ENCODE measurements around the gene S100A11.

Gene S100A11

DNA sequence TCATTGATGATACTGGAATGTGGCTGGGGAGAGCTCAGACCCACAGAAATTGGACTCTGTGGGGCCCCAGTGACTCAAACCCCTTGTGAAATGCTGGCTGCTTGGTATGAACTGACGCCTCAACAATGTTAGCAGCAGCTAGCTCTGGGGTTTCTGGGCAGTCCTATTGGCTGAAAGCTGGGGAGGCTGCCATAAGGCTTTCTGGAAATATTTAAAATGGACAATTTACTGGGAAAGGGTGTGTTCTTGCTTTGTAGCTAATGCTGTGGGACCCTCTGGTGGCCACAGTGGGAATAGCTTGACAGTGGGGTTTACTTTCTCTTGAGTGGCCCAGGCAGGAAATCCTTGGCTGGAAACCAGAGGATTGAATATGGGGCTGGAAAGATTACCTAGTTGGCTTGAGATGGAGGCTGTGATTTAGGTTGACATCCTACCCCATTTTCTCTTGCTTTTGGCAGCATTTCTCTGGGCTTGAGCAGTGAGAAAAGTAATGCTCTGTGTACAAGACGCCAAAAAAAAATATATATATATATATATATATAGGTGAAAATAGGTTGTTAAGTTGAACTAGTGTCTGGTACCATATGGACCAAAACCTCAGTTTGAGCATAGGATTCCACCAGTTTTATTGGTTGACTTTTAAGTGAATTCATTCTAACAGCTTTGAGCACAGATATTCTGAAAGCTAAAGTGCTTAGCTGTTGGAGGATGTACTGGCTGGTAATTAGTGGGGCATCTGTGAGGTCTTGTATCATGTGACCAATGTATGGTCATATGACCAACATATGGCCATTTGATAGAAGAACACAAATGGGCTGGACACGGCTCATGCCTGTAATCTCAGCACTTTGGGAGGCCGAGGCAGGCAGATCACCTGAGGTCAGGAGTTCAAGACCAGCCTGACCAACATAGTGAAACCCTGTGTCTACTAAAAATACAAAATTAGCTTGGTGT, 34.9 kb downstream of the S100A11 start:
- peak; percentile 63 for DNase-seq

DNA sequence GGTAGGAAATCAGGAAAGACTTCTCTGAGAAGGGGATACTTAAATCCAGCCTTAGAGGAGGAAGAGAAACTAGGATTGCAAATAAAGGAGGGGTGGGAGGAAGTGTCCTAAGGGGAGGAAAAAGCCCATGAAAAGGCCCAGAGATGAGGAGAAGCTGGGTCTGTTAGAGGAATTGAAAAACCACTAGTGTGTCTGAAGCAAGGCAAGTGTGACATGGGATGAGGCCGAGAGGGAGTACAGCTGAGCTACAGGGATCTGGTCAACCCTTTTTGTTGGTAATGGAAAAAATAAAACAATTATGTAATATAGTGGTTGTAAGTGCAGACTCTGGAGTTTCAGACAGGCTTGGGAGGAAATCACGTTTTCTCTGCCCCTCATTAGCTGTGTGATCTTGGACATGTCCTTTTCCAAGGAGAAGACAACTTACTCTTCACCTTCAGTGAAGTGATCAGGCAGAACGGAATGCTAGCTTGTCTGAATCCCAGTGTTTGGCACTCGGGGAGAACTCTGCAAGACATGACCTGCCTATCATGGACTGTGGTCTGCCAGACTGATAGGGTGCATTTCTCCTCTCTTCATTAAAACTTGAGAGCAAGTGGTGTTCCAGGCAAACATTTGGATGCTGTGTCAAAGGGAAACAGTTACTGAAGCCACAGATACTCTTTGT, 35.7 kb downstream of the S100A11 start:
- no peak for DNase-seq

DNA sequence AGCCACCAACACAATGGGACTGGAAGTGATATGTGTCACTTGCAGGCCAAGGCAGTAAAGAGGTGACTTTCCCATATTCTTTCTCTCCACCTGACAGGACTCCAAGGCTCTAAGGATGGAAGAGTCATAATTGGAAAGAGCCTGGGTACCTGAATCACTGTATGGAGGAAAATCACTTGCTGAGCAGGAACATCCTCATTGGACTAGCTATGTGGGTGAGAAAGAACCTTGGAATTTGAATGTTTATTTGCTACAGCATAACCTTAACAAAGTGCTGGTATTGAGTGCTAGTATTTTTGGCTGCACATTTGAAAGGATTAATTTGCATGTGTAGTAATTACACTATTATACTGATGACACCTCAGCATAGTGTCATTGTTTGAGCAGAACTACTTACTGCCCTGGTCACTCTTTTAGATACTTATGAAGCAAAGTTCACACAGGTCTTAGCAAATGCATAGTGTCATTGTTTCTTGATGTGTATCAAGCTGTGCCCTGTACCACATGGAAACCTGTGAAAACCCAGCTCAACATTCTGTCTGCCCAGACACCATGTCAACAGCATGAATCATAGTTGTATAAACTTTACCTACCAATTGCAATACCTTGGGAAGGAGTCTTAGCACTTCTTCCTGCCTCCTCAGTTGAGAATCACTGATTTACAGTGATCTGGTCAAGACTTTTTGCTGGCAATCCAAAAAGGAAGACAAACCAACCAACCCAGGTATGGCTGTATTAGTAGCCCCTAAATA, 38.0 kb downstream of the S100A11 start:
- DNase-seq: no peak

DNA sequence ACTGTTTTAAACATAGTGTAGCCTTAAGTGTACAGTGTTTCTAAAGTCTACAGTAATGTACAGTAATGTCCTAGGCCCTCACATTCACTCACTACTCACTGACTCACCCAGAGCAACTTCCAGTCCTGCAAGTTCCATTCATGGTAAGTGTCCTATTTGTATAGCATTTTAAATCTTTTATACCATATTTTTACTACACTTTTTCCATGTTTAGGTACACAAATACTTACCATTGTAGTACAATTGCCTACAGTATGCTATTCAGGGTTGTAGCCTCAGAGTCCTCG, 39.6 kb downstream of the S100A11 start:
- no peak for DNase-seq

DNA sequence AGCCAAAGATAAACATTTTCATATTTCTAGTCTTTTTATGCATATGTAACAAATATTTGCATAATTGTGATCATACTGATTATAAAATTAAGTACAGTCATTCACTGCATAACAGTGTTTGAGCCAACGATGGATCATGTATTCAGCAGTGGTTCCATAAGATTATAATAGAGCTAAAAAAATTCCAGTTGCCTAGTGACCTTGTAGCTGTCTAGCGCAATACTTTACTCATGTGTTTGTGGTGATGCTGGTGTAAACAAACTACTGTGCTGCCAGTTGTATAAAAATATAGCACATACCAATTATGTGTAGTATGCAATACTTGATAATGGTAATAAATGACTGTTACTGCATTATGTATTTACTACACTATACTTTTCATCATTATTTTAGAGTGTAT, 41.0 kb downstream of the S100A11 start:
- DNase-seq: no peak

DNA sequence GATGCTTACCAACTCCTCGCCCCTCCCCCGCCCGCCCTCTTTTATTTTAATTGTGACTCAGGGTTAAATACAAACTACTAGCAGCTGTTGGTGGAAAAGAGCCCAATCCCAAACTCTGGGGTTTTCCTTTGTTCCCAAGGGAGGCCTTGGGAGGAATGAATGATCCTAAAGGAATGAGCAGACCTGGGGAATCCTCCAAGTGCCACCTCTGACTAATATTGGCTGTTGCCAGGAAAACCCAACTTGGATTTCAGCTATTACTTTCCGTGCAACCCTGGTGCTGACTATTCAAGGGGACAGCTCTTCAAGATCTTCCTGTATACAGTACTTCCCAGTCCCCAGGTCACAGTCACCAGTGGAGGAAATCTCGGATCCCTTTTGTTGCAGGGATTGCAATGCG, 41.8 kb downstream of the S100A11 start:
- no peak for DNase-seq

DNA sequence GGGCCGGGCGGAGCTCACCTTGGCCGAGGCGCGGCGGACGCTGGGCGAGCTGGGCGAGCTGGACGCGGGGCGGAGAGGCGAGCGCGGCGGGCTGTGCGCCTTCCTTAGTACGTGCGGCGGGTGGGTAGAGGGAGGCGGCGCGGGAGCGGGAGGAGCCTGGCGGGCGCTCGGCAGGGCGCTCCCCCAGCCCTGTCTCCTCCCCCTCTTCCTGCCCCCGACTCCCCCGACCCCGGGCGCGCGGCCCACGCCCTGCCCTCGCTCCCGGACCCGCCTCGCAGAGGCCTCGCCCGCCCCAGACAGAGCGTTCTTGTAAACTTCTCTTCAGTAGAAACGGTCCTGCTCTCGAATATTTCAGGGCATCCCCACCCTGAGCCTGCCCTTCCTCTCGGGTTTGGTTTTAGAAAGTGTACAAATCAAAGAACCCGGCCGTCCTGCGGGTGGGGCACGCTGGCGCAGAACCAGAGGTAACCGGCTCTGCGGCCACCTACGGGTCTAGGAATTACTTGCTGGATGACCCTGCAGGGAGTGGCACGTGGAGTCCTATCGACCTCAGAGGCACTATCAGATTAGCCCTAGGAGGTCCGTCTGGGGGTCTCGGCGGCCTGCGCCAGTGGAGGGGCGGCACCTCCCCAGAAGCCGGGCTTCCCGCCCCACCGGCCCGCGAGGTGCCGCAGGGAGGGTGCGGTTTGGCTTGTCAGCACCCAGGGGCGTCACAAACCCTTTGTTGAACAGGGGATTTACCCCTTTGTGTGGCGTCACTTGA, 42.9 kb downstream of the S100A11 start, which contains the start of gene S100A10:
TSS of gene S100A10 (minus strand) at position 126 of the 763 bp plus-strand sequence. CDS start 7,629 bp downstream, outside the sequence.
- peak; percentile 81 for DNase-seq

DNA sequence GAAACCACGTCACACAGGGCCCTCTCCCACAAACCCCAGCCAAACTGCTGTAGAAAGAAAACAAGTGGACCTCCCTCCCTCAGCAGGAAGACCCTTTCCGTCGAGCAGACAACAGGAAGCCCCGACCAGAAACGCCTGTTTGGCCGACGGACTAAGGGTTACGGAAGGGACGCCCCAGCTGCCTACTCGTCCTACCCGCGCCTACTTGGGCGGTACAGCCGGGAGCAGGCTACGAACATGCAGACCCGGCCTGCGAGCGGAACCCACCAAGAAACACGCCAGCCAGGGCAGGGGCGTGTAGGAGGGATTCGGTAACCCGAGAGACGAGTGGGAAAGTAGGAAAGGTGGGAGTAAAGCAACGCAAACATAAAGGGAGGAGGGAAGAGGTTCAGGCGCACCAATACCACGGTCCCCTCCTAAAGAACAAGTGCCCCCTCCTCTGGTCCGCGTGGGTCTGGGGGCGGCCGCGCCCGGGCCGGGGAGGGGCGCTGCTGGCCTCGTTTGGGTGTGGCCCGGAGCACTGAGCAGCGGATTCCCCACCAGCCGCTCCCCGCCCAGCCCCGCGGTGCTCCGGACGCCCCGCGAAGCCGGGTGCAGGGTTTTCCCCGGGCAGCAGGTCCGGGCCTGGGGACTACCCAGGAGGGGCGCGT, 43.6 kb downstream of the S100A11 start:
- DNase-seq: peak; percentile 32

DNA sequence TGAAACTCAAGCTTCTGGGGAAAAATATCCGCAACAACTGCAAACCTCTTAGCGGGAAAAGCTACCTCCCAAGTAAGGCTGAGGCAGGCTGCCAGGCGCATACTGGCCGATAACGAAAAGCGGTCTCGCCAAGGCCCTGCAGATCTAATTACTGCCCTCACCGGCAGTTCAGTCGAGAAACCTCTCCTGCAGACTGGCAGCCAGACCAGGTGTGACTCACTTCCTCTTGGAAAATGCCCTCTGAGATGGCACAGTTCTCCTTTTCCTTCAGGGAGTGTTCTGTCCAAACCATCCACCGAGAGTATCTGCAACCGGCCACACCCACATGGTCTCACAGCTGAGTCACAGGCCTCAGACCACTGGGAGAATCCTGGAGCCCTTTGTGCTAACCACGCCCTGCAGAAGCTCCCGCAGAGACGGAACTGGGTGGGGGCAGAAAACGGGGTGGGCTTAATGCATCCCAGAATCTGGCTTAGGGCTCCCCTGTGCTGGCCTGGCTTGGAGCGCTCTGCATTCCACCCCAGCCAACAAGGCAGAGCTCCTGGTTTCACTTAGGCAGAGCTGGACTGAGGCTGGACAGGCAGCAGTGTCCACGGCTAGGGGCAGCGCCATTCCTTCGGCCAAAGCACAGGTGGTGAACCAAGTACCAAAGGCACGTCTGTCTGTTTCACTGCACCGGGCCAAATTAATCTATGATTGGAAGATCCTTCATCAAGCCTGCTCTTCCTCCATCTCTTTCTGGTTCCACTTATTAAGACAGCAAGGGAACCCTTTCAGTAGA, 44.3 kb downstream of the S100A11 start:
- no peak for DNase-seq

DNA sequence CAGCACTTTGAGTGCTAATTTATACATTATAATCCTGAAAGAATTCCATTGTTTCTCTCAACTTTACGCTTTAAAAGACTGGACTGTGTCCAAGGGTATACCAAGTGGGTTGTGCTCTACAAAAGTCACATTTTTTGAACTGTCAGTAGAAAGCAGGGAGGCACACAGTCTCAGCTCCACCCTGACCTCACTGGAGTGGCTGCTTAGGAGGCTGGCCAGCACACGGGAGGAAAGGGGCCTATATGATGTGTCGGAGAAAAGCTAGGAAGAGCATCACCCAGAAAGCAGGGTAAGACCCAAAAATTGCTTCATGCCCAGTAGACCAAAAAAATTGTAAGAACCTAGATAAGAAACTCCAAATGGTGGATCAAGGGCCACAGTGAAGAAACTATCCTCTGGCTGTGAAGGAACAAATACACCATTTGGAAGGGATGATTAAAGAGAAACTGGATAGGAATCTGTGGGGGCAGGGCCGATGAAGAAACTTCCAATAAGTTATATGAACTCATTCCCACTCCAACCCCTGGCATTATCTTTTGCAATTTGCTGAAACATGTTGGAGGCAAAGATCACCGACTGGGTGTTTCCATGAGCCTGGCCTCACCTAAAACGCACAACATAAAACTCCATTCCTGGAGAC, 45.0 kb downstream of the S100A11 start:
- DNase-seq: no peak

DNA sequence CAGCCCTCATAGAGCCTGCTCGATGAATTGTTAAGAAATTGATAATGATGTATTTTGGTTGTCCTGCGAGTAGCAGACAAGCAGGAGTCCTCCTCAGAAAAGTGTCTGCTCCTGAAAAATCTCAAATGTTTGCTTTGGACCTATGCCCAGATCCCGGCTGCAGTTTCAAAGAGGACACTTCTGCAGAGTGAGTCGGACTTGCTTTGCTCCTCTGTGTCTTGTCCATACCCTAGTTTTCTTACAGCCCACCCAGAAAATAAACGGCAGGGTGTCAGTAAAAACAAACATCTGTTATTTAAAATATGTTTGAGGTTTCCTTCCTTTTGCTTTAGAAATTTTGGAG, 46.0 kb downstream of the S100A11 start:
- no peak for DNase-seq

DNA sequence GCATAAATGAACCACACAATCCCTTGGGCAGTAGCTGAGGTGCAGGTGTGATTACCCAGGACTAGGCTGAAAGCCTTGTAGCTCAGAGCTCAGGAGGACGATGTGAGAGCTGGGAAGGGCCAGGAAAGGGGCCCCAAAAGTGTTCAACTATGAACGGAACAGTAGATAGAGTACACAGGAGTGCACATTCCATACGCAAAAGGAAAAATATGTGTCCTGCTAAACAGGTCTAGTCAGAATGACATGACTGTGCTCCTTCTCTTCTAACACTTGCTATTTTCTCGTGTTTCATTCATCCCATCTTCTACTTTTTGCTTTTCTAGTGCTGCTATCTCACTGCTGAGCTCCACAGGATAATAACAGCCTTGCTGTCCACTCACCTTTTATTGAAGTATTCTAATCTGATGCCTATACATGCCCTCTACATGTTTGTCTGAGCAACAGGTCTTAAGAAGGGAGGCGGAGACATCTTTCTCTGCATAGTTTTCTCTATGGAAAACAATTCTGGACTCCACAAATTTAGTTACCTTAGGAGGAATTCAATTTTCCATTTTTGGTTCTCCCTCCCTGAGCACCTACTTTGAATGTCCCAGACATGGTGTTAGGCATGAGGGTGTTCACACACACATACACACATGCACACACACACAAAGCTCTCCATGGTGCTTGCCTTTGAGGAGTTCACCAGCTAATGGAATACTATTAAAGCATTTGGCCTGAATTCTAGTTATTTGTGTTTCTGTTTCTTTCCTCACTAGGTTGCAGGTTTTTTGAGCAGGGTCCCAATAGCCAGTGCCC, 46.5 kb downstream of the S100A11 start:
- no peak for DNase-seq

DNA sequence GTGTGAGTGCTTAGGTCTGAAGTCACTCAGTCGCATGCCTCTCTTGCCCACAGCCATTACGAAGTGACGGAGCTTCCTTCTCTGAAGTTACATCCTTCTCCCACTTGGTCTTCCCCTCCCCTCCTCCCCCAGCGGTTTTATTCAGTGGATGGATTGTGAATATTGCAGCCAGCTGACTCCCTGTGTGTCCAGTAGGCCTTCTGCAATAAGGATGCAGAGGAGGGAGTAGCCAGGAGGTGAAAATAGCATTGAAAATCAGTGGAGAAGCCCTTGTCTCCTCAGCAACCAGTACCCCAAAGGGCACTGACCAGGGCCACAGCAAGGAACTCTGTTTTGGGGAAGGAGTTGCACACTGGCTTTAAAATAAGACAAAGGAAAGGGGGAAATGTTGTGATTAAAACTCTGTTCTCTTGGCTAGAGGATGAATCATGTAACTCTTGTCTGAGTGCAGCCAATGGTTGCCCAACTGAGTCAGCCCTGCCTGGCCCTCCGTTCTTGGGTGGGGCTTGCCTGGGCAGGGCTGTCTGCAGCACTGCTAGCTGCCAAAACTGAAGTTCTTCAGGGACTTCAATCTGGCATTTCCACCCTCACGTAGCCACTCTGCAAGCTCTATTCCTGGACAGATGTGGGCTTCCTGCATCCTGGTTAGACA, 47.5 kb downstream of the S100A11 start:
- DNase-seq: no peak

DNA sequence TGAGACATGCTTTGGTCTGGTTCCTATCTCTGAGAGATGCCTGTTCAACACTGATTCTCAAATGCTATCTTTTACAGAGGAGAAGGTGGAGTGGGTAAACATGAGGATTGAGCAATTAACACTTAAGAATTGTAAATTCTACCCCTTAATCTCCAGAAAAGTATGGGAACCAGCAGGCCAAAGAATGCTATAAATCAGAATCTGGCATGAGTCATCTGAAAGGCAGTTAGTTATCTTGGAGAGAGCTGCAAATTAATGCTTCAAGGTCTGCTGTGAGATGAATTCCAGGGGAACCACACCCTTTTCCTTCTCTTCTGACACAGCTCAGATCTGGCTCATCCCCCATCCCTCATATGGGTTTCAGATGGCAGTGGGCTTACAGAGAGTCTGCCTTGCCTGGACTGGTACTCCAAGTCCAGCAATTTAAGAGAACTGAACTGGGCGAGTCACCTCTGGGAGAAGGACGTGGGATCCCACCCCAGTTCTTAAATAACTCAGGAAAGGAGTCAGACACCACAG, 48.3 kb downstream of the S100A11 start:
- DNase-seq: no peak

DNA sequence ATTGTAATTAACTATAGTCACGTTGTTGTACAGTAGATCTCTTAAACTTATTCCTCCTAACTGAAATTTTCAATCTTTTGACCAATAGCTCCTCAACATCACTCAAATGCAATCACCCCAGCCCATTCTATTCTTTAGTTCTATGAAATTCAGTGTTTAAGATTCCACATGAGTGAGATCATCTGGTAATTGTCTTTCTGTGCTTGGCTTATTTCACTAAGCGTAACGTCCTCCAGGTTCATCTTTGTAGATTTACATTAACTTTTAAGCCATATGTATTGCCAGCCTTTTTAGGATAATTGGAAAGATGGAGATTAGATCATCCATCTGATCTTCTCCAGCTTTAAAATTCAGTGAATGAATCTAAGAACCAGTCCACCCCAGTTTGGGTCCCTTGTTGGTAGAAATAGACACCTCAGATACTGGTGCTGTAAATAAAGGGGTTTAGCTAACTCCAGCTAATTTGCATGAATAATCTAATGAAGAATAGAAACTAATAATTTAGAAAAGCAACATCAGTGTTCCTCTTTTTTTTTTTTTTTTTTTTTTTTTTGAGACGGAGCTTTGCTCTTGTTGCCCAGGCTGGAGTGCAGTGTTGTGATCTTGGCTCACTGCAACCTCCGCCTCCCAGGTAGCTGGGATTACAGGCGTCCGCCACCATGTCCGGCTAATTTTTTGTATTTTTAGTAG, 50.2 kb downstream of the S100A11 start:
- DNase-seq: no peak

DNA sequence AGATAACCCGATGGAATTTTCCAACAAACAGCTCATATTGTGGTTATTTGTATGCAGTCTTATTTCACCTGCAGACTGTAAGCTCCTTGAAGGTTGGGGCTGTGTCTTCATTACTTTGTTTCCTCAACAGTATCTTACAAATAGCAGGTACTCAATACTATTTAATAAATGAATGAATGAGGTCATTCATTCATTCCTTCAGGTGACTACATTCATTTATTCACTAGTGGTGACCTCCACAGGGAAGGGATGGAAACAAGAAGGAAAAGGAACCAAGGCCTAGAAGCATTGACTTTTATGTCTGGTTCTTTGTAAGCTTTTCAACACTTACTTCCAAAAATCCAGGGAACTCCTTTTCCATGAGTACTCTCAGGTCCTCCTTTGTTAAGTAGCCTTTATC, 51.0 kb downstream of the S100A11 start:
- no peak for DNase-seq

DNA sequence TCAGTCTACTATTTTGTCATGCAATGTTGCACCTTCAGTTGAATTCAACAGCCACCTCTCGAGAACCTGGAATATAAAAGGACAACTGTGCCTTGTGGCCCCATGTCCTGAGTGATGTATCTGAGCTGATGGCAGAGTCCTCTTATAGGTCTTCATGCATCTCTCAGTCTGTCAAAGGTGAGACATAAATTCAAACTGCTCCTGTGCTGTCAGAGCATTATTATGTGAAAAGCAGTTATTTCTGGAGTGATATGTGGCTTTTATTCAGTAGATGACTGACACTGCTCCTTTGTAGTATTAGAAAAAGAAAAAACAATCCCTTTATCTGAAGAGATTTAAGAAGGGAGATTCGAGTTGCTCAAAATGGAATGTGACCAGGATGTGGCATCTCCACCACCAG, 51.5 kb downstream of the S100A11 start:
- DNase-seq: no peak

DNA sequence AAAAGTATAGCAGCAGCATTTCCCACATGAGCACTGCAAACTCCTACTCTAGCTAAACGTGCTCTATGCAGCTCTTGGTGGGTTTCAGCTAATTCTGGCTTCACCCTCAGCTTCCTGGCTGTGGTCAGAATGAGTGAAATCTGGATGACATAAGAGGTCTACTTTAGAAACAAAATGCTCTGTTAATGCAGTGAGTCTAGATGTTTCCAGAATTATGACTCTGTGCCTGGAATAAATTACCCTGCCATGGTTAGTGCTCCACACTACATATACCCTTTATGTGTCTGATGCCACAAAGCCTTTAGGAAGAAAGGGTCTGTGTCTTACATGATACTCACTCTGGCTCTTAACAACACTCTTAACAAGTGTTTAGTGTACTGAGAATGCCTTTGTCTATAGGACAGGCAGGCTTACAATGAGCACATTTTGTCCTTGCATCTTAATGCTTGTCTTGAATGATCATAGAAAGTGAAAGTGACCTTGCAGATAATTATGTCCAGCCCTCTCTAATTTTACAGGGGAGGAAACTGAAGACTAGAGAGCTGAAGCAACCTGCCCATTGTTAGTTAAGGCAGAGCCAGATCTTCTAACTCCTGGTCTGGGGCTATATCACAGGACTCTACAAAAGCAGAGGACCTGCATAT, 52.4 kb downstream of the S100A11 start:
- DNase-seq: no peak
